Myocyte (in vitro differentiated cells): ENCODE results near the gene TESMIN. TPM values are rescaled to one million over a fixed set of nuclear protein-coding genes. Genes with fewer than 3 reads are reported as not detected.

Experiments used
- DNase-seq: peaks from one replicate; pipeline ENCODE4 v3.0.0-alpha.2; 2012; ENCODE audit warnings: low read depth
- total RNA-seq: library from RNA; depleted of rRNA; stranded (reverse); fragments of >200 nt; gene quantifications from 2 replicates; pipeline ENCODE4 v1.2.3, GENCODE V29; 2014

The TESMIN gene
- total RNA-seq, 1 donor from 2014 or later: not detected

DNA sequence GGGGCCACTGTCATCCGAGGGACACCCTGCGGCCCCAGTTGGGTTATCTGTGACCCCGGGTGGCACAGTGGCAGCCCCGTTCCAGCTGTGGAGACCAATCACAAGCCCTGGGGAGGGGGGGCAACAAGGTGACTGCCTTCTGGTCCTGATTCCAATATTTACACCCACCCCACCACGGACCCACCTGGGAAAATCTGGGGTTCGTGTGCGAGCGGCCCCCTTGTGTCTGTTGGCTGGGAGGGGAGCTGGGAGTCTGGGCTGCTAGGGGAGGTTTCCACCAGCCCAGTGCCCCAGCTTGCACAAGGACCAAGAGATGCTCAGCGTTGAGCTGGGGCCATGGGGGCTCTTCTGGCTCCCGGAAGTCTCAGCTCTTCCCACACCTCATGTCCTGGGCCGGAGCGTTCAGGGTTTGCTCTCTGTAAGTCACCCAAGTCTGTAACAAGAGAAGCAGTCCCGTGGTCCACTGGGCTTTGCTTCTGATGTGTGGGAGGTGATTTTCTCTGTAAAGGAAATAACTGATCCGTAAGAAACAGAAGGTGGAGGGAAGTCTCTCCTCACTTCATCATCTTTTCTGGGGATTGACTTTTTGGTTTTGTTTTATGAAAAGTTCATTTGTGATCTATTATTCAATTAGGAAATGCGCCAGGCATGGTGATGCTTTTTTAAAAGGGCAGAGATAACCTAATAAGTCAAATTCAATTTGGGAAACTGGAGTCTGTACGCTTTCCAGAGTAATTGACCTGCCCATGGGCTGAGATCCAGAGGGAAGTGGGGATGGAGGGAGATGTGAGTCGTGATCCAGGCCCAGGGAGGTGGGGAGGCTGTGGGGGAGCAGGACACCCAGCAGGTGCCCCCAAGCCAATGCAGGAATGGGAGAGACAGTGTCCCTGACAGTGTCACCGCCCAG is 89.4 kb downstream of the TESMIN start:
- no peak for DNase-seq

DNA sequence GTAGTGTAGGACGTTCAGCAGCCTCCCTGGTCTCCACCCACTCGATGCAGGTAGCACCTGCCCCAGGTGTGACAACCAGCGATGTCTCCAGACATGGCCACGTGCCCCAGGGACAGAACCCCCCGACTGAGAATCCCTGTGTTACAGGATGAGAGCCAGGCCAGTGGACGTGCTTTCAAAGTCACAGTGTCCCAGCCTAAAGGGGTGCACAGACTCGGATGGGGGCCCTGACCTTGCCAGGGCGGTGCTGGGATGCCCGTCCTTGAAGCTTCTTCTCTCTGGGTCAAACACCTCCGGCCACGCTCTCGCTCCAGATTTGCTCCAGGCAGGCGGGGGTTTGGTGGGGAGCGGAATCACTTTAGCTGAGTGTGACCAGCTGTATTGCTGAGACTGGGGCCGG is 90.3 kb downstream of the TESMIN start:
- DNase-seq: no peak

GRCh38 chr11:68660066-68660810 is 91.1 kb downstream of the TESMIN start:
- DNase-seq: no peak

DNA sequence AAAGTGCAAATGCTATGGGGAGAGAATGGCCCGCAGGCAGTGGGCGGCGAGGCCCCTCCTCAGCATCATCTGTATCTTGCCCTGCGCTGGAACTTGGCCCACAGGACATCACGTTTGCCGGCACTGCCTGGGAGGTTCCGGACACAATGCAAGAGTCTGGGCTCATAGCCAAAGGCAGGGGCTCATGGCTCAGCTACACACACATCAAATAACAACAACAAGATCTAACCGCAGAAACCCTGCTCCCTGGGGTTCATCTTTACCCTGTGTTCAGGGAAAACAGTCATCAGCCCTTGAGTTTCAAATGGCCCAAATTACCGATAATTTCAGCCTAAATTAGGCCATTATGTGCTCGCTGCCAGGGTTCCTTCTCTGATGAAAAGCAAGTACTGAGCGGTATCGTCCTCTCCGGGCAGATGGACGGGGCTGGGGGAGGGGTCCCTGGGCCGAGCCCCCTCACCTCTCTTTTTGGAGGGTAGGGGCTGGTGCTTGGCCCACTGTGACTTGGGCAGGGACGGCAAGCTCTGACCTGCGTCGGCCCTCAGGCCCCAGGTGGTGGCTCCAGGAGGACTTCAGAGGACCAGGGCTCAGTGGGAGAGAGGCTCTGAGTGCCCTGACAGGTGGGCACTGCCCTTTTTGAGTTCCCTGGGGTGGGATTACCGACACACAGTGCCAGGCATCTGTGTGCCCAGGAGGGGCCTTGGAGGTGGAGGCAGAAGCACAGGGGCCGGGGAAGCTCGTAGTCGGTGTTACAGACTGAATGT is 92.0 kb downstream of the TESMIN start:
- peak; percentile 89 for DNase-seq

DNA sequence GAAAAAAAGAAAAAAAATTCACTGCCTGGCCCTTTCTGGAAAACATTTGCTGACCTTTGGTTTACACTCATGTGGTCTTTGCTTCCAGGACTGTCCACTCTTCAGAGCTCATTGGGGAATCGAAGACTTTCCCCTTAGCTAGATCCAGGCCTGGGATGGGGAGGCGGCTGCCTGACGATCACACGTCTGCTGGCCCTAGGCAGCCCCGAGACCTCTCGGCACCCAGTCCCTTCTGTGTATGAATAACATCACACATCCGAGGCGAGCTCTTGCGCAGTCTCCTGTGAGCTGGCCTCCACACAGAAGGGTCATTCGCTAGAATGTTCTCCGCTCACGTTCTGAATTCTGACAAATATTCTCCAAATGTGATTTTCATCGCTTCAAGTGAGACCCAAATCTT is 92.7 kb downstream of the TESMIN start:
- no peak for DNase-seq

GRCh38 chr11:68658097-68658496 is 93.2 kb downstream of the TESMIN start:
- no peak for DNase-seq

Other genes starting within 250 kb of the TESMIN start
- not detected in 2 replicates for gene GAL, start 67.0 kb downstream of the TESMIN start, total RNA-seq
- gene CPT1A, start 90.4 kb upstream of the TESMIN start, total RNA-seq: 1.9 and 2.8 TPM in 2 replicates
- gene MRPL21, start 152.3 kb upstream of the TESMIN start, total RNA-seq: 39.9 and 50.4 TPM in 2 replicates
- 9.7 and 10.0 TPM in 2 replicates for gene IGHMBP2, start 152.4 kb upstream of the TESMIN start, total RNA-seq
- not detected in 2 replicates for gene MRGPRD, start 229.5 kb upstream of the TESMIN start, total RNA-seq